Hypothalamus (tissue), 51 donors: ENCODE data around the gene RNF31.

Experiments
- DNase-seq, 51 donors: peaks; one replicate each; lab custom pipeline; 2025; lab: John Stamatoyannopoulos, UW

RNF31 gene

GRCh38 chr14:24136684-24137528 is 10.4 kb upstream of the RNF31 start:
- DNase-seq, result no peak

- no peak for DNase-seq
Measured at GRCh38 chr14:24137529-24138395, 9.5 kb upstream of the RNF31 start.

GRCh38 chr14:24138396-24139271 is 8.7 kb upstream of the RNF31 start:
- no peak for DNase-seq

GRCh38 chr14:24139272-24139934 is 7.9 kb upstream of the RNF31 start:
- no peak for DNase-seq

GRCh38 chr14:24141097-24141880 is 6.0 kb upstream of the RNF31 start, which contains the start of gene EMC9:
Gene EMC9, minus strand, starts transcription at chr14:24141591. Its CDS starts 287 bp downstream, at chr14:24141304.
- DNase-seq, result peak; percentile 82 to 100 (median 99)

- no peak for DNase-seq
Measured at GRCh38 chr14:24143511-24143910, 3.8 kb upstream of the RNF31 start.

GRCh38 chr14:24144451-24144850 is 2.8 kb upstream of the RNF31 start:
- no peak for DNase-seq

GRCh38 chr14:24145219-24145618 is 2.1 kb upstream of the RNF31 start:
- DNase-seq, result no peak

GRCh38 chr14:24145690-24146452 is 1.4 kb upstream of the RNF31 start:
- DNase-seq, result no peak

- peak in 49 of 51 donors; percentile 58 to 94 (median 84) for DNase-seq
Measured at GRCh38 chr14:24146453-24146977, 783 bp upstream of the RNF31 start, which contains the start of gene PSME2. Gene PSME2, minus strand, starts transcription at chr14:24146610. Its CDS starts 29 bp downstream, at chr14:24146581.

GRCh38 chr14:24147761-24148428 is 597 bp downstream of the RNF31 start:
- peak in 2 of 51 donors; percentile 53 to 54 for DNase-seq

- DNase-seq, result no peak
Measured at GRCh38 chr14:24149302-24149969, 2.1 kb downstream of the RNF31 start.

GRCh38 chr14:24150061-24150460 is 2.8 kb downstream of the RNF31 start:
- no peak for DNase-seq

GRCh38 chr14:24150567-24150966 is 3.3 kb downstream of the RNF31 start:
- no peak for DNase-seq

- DNase-seq, result no peak
Measured at GRCh38 chr14:24150993-24151392, 3.7 kb downstream of the RNF31 start.

GRCh38 chr14:24151404-24152080 is 4.2 kb downstream of the RNF31 start:
- no peak for DNase-seq
